Activated CD8-positive, alpha-beta memory T cell treated with anti-CD3 and anti-CD28 coated beads for 24 hours (primary cell): ENCODE data around the gene ACSM2A.
"Not testable (repeated sequence)": the region's sequence is repeated elsewhere in the genome, so short reads cannot be mapped to it uniquely, and the experiment has no call there.

Experiments
- DNase-seq: peaks from one replicate; pipeline ENCODE4 v3.0.0-alpha.2; 2020

The ACSM2A gene

GRCh38 chr16:20460313-20460712 lies 9.0 kb downstream of the ACSM2A start:
- DNase-seq, result not testable (repeated sequence)

DNA sequence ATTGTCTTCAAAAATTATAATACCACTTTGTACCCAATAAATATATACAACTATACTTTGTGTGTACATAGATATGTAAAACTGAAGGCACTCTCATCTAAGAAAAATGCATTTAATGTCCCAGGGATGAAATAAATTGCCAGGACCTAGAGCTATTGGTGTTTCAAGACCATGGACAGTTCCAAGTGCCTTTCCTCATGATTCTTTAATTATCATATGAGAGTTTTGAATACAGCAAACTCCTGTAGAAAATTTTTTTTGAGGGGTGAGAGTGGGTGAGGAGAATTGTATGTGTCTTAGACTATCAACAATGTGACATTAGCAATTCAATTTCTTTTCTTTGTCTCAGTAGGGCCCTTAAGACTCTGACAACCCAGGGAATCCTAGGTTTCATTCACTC lies 17.6 kb downstream of the ACSM2A start:
- DNase-seq, result not testable (repeated sequence)

DNA sequence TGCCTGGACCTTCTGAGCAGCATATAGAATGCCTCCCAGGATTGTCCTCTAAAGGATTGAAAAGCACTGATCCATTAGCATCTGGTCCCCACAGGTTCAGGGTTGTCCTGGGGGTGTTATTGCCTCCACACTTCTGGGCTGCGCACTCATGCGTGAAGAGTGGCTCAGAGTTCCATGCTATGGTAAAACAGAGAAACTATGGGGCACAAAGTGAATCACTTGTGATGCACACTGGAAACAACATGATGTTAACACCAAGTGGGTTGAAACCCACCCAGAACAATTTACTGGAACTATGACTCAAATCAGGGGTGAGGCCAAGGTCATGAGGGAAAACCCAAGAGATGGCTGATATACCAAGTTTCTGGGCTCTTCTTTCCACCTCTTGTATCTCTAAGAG lies 18.6 kb downstream of the ACSM2A start:
- not testable (repeated sequence) for DNase-seq

GRCh38 chr16:20470732-20471131 lies 19.4 kb downstream of the ACSM2A start:
- not testable (repeated sequence) for DNase-seq

DNA sequence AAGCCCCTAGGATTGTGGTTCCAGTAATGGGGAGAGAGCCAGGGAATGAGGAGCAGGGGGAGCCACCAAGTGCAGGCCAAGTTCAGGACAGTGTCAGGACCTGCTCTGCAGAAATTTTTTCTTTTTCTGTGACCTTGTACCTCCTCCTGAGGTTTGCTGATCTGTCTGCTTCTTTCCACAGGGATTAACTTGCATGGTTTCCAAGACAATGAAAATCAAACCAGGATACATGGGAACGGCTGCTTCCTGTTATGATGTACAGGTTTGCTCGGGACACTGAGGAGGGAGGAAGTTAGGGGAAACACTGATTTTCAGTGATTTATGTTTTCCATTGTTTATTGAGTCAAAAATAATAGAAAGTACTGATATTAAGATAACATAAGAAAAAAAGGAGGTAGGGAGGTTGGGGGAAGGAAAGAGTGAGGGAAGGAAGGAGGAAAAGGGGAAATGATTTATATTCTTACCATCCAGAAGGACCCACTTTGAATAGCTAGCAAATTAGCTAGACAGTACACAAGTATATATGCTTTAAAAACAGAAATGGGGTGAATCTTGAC lies 25.9 kb downstream of the ACSM2A start:
- not testable (repeated sequence) for DNase-seq

DNA sequence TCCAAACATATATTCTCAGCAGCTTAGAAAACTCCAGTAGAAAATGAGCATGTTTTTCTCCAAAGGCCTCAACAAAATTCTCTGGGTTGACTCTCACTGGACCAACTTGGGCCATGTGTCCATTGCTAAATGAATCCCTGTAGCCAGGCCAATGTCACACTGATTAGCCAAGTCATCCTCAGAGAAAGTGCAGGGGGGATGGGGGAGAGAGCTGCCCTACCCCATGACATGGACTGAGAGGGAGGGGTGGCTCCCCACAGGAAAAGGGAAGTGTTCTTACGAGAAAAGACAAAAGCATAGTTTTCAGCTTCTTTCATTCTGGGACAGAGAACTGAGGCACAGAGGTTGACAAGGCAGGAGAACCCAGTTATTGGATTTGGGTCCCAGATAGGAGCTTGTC lies 32.7 kb downstream of the ACSM2A start:
- DNase-seq, result not testable (repeated sequence)

- DNase-seq, result no peak
These were observed 33.4 kb downstream of the ACSM2A start for GRCh38 chr16:20484726-20485125.

DNA sequence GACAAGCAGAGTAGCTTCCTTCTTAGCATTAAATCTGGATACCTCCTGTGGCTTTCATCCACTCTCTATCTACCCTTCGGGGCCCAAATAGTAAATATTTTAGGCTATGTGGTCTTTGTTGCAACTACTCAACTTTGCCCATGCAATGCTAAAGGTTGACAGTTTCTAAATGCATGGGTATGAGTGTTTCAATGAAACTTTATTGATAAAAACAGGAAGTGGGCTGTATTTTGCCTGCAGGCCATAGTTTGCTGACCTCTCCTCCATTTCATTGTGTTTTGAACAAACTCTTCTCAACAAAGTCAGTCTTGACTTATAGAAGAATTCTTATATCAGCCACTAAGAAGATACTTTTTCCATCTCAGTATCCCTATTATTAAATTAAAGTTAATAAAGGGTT lies 34.1 kb downstream of the ACSM2A start:
- no peak for DNase-seq

- DNase-seq, result not testable (repeated sequence)
These were observed 39.7 kb downstream of the ACSM2A start for GRCh38 chr16:20490994-20491393.

DNA sequence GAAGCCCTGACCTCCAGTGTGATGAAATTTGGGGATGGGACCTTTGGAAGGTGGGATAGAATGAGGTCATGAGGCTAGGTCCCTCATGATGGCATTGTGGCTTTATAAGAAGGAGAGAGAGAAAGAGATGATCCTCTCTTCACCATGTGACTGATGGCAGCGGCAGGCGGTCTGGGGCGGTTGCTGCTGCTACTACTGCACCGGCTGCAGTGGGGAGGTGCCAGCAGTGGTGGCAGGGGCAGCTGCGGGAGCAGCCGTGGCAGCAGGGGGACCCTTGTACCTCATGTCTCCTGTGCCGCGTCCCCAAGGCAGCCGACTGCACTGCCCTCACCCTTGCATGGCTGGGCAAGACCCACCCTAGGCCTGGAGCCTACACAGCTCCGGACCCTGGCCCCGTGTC lies 40.1 kb downstream of the ACSM2A start:
- DNase-seq, result not testable (repeated sequence)

DNA sequence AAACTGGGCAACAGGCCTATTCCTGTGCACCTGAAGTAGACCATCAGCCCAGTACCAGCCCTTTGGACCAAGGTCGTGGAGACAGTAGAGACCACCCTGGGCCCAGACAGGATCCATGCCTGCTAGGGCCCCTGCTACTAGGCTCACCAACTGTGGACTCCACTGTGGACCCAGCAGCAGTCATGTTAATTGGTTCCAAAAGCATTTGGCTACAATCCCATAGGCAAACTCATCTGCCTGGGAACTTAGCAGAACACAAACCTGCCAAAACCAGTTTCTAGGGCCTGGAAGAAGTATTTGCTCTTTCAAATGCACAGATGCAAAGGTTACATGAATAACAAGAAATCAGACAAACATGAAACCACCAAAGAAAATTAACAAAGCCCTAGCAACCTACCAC lies 53.1 kb downstream of the ACSM2A start:
- no peak for DNase-seq

- no peak for DNase-seq
These were observed 56.0 kb downstream of the ACSM2A start for GRCh38 chr16:20507280-20507679.

- no peak for DNase-seq
These were observed 59.0 kb downstream of the ACSM2A start for GRCh38 chr16:20510323-20510722.

DNA sequence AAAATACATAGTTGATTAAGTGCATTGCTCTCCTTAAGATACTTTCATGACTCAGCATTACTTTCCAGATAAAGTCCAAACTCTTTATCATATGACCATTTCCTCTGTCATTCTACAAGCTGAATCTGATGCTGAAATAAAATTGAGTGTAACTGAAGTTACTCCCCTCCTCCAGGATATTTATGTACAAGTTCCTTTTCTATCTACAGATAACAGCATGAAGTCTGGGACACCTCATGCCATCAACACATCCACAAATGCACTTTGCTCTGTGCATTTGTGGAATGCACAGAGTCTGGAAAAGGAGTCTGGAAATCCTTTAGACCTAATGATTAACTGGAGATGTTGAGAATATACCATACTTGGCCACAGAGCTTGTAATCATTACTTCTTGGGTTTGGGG lies 64.4 kb downstream of the ACSM2A start:
- no peak for DNase-seq

GRCh38 chr16:20517149-20517548 lies 65.8 kb downstream of the ACSM2A start:
- no peak for DNase-seq

DNA sequence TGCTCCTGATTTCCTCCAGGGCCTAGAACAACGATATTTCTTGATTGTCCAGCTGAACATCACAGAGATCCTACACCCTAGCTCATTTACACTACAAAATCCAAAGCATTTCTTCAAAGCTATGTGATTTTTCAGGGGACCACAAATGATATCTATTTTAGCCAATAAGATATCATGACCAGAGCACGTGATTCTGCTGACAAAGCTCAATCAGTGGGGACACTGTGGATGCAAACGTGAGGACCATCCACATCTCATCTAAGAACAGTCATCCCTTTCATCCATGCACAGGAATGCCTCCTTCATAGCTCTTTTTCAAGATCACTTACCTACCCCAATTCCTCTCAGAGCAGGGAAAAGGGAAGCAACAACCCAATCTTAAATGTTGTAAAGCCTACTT lies 67.9 kb downstream of the ACSM2A start:
- no peak for DNase-seq

GRCh38 chr16:20520103-20520502 lies 68.8 kb downstream of the ACSM2A start:
- no peak for DNase-seq

DNA sequence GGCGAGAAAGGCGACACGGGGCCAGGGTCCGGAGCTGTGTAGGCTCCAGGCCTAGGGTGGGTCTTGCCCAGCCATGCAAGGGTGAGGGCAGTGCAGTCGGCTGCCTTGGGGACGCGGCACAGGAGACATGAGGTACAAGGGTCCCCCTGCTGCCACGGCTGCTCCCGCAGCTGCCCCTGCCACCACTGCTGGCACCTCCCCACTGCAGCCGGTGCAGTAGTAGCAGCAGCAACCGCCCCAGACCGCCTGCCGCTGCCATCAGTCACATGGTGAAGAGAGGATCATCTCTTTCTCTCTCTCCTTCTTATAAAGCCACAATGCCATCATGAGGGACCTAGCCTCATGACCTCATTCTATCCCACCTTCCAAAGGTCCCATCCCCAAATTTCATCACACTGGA lies 80.5 kb downstream of the ACSM2A start:
- DNase-seq, result not testable (repeated sequence)

DNA sequence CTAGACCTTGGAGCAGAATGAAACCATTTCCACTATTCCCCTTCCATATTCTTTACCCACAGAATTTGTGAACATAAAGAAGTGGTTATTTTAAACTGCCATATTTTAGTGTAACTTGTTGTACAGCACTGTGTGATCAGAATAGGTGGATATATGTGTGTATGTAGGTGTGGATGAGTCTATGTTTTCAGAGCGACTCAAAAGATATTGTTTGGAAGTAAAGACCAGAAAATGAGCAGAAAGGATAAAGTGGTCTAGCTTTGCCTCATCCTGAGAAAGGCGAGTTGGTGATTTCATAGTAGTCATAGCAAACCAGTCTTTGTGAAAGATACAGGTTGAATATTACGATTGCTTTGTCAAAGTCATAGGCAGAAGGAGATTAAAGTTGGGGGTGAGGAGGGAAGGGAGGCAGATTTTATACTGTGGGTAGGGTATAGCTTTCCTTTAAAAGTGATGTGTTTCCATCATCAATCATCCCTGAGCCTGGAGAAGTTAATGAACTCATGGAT lies 81.0 kb downstream of the ACSM2A start:
- DNase-seq, result not testable (repeated sequence)

DNA sequence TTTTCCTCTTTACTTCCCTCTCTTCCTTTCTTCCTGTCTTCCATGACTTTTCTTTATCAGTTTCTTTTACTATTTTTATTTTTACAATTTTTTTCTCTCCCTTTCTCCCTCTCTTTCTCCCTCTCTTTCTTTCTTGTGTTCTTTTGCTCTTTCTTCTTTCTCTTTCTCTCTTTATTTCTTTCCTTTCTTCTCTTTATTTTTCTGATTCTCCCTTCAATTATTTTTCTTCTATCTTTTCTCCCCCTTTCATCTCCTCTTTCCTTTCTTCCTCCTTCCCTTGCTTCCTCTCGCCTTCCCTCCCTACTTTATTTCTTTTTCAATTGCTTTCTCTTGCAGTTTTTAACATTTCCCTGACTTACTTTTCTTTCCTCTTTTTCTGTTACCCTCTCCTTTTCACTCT lies 85.3 kb downstream of the ACSM2A start:
- not testable (repeated sequence) for DNase-seq
